Smooth muscle cell (in vitro differentiated cells): ENCODE measurements around the gene BRINP1. TPM values are rescaled to one million over a fixed set of nuclear protein-coding genes. Genes with fewer than 3 reads are reported as not detected.

Experiments
- DNase-seq: peaks from one replicate; lab custom pipeline; 2025; ENCODE audit not compliant: unreplicated experiment; lab: John Stamatoyannopoulos, UW
- H2AFZ ChIP-seq: fragments of 200-600 bp; sonication (generic); 2 replicates; pipeline ENCODE4 v1.6.0; 2016; ENCODE audit warnings: antibody characterized with exemption, low read depth, mild to moderate bottlenecking
- H3F3A ChIP-seq: fragments of 200-600 bp; sonication (generic); 2 replicates; pipeline ENCODE4 v1.6.0; 2017; ENCODE audit warnings: antibody characterized with exemption, low read depth
- H3K27ac ChIP-seq: fragments of 200-600 bp; sonication (generic); 2 replicates; pipeline ENCODE4 v1.5.1; 2016; ENCODE audit warnings: low read depth, mild to moderate bottlenecking
- H3K27me3 ChIP-seq: fragments of 200-600 bp; sonication (generic); 2 replicates; pipeline ENCODE4 v1.6.1; 2016; ENCODE audit warnings: low read depth, mild to moderate bottlenecking
- H3K36me3 ChIP-seq: fragments of 200-600 bp; sonication (generic); 2 replicates; pipeline ENCODE4 v1.5.1; 2016; ENCODE audit warnings: low read depth
- H3K4me1 ChIP-seq: fragments of 200-600 bp; sonication (generic); 2 replicates; pipeline ENCODE4 v1.5.1; 2016; ENCODE audit warnings: low read depth
- H3K4me2 ChIP-seq: fragments of 200-600 bp; sonication (generic); 2 replicates; pipeline ENCODE4 v1.6.0; 2016; ENCODE audit warnings: mild to moderate bottlenecking
- H3K4me3 ChIP-seq: fragments of 200-600 bp; sonication (generic); 2 replicates; pipeline ENCODE4 v1.5.1; 2016; ENCODE audit warnings: mild to moderate bottlenecking
- H3K79me2 ChIP-seq: fragments of 200-600 bp; sonication (generic); 2 replicates; pipeline ENCODE4 v1.6.0; 2016; ENCODE audit warnings: low read depth, mild to moderate bottlenecking
- H3K9ac ChIP-seq: fragments of 200-600 bp; sonication (generic); 2 replicates; pipeline ENCODE4 v1.6.0; 2016; ENCODE audit warnings: low read depth
- H3K9me3 ChIP-seq: fragments of 200-600 bp; sonication (generic); replicated peaks from 2 replicates; pipeline ENCODE4 v1.5.1; 2016; ENCODE audit warnings: low read depth
- H4K20me1 ChIP-seq: fragments of 200-600 bp; sonication (generic); 2 replicates; pipeline ENCODE4 v1.6.0; 2016; ENCODE audit warnings: low read depth
- WGBS: methylation state at CpG from one replicate; pipeline ENCODE4 v1.1.7; 2016; ENCODE audit warnings: low lambda C conversion rate; 5-methylcytosine and 5-hydroxymethylcytosine counted together
- polyA plus RNA-seq: library from polyadenylated mRNA; unstranded; fragments of >200 nt; fragmentation: Nextera tagmentation; extraction: Ambion mirVana; gene quantifications from 2 replicates; pipeline ENCODE4 v1.2.1, GENCODE V29; 2016
- total RNA-seq: library from RNA; depleted of rRNA; stranded (reverse); fragments of >200 nt; gene quantifications from 2 replicates; pipeline ENCODE4 v1.2.3, GENCODE V29; 2014
- TF ChIP-seq, protein P1 (sequence below): fragments of 200-600 bp; sonication (generic); IDR thresholded peaks from 2 replicates; pipeline ENCODE4 v1.5.1; 2017; ENCODE audit warnings: borderline replicate concordance, mild to moderate bottlenecking, antibody characterized with exemption; ENCODE audit not compliant: insufficient read depth, poor library complexity, severe bottlenecking

The BRINP1 gene
- total and polyA plus RNA-seq, 2 experiments from 2014 or later = 0.19 to 0.45 TPM

- TF ChIP-seq, protein P1, sequence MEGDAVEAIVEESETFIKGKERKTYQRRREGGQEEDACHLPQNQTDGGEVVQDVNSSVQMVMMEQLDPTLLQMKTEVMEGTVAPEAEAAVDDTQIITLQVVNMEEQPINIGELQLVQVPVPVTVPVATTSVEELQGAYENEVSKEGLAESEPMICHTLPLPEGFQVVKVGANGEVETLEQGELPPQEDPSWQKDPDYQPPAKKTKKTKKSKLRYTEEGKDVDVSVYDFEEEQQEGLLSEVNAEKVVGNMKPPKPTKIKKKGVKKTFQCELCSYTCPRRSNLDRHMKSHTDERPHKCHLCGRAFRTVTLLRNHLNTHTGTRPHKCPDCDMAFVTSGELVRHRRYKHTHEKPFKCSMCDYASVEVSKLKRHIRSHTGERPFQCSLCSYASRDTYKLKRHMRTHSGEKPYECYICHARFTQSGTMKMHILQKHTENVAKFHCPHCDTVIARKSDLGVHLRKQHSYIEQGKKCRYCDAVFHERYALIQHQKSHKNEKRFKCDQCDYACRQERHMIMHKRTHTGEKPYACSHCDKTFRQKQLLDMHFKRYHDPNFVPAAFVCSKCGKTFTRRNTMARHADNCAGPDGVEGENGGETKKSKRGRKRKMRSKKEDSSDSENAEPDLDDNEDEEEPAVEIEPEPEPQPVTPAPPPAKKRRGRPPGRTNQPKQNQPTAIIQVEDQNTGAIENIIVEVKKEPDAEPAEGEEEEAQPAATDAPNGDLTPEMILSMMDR = no peak
- Histone ChIP-seq H3K4me3 (no peak overlapping the region), H3F3A (no peaks in the 10 kb centered on the region), H3K4me2 (no peak overlapping the region), H3K4me1 (no peaks in the 10 kb centered on the region), H3K36me3 (no peaks in the 10 kb centered on the region), H3K27me3 (peaks cover 40% of the 10 kb centered on the region), H3K27ac (no peak overlapping the region), H3K9ac (no peak overlapping the region), H3K9me3 (no peaks in the 10 kb centered on the region), H3K79me2 (no peaks in the 10 kb centered on the region), H2AFZ (no peak overlapping the region), H4K20me1 (no peaks in the 10 kb centered on the region)
- no peak for DNase-seq
- 60% methylated on average over 12 of the region's 12 CpGs for WGBS
Measured at GRCh38 chr9:119284587-119285337, 84.5 kb downstream of the BRINP1 start.

DNA sequence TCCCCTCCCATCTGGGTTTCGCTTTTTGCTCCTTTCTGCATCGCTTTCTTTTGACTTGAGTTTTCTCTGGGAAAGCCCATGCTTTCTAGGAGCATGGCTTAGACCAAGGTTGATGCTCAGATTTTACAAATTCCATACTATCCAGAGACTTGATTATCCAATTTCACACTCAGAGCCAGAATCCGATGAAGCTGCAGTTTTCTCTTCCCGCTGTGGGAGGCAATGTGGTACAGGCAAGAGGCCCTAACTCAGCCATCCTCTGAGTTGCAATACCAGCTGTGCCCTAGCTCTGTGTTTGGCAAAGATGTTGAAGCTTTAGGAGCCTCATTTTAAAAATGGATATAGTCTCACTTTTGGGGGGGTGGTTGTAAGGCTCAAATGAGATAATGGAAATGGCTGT, 85.1 kb downstream of the BRINP1 start:
- Histone ChIP-seq H3F3A (no peaks in the 10 kb centered on the region), H2AFZ (no peak overlapping the region), H3K9ac (no peak overlapping the region), H3K79me2 (no peaks in the 10 kb centered on the region), H3K27me3 (peaks cover 40% of the 10 kb centered on the region), H3K36me3 (no peaks in the 10 kb centered on the region), H3K4me3 (no peak overlapping the region), H4K20me1 (no peaks in the 10 kb centered on the region), H3K4me1 (no peaks in the 10 kb centered on the region), H3K9me3 (no peaks in the 10 kb centered on the region), H3K4me2 (no peak overlapping the region), H3K27ac (no peak overlapping the region)
- TF ChIP-seq, protein P1 = peak; percentile 5
- no peak for DNase-seq
- 41% methylated on average over 4 of the region's 4 CpGs for WGBS

DNA sequence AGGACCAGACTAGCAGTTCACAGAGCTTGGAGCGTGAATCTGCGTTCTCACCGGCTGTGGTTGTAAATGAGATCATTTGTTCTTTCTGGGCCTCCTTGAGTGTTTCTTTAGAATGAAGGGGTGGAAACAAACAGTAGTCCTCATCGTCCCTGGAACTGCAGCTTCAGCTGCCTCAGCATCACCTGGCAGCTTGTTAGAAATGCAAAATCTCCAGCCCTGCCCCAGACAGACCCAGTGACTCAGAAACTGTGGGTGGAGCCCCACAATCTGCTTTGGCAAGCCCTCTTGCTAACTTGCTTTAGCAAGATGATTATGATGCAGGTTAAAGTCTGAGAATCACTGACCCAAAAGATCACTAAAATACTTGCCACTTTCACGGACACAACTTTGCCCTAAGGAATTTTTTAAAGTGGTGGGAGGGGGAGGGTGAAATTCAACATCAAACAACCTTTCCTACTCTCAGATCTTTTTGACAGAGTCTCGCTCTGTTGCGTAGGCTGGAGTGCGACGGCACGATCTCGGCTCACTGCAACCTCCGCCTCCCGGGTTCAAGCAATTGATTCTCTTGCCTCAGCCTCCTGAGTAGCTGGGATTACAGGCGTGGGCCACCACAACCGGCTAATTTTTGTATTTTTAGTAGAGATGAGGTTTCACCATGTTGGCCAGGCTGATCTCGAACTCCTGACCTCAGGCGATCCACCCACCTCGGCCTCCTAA, 86.0 kb downstream of the BRINP1 start:
- no peak overlapping the region for H3K9ac ChIP-seq
- no peak for DNase-seq
- H3K79me2 ChIP-seq = no peaks in the 10 kb centered on the region
- H3K36me3 ChIP-seq = no peaks in the 10 kb centered on the region
- no peak overlapping the region for H2AFZ ChIP-seq
- H3K27me3 ChIP-seq = peaks cover 40% of the 10 kb centered on the region
- no peak overlapping the region for H3K27ac ChIP-seq
- no peaks in the 10 kb centered on the region for H3F3A ChIP-seq
- H3K4me2 ChIP-seq = peak overlapping the region; percentile 38
- no peaks in the 10 kb centered on the region for H4K20me1 ChIP-seq
- no peaks in the 10 kb centered on the region for H3K4me1 ChIP-seq
- 24% methylated on average over 18 of the region's 18 CpGs for WGBS
- H3K4me3 ChIP-seq = no peak overlapping the region
- TF ChIP-seq, protein P1 = no peak
- H3K9me3 ChIP-seq = no peaks in the 10 kb centered on the region
